Astrocyte (in vitro differentiated cells and primary cell): ENCODE measurements around the gene MIB1.

Experiments used
- CTCF ChIP-seq: IDR thresholded peaks from 2 replicates; pipeline ENCODE4 v1.5.1; 2011; ENCODE audit warnings: low read depth, mild to moderate bottlenecking, inconsistent platforms, low read length, moderate library complexity; ENCODE audit not compliant: insufficient read depth
- EZH2 ChIP-seq: IDR thresholded peaks from 2 replicates; pipeline ENCODE4 v1.6.1; 2012; ENCODE audit warnings: mild to moderate bottlenecking, low read length, inconsistent platforms; ENCODE audit not compliant: insufficient read depth

- TF ChIP-seq CTCF (no peak), EZH2 (no peak)
These were observed 34.2 kb upstream of the MIB1 start for GRCh38 chr18:21706386-21706865.
